GM18951 (cell line): ENCODE data around the gene LYVE1.

Experiments used
- POLR2A ChIP-seq: IDR thresholded peaks from 4 replicates; pipeline ENCODE4 v1.6.1; 2011; ENCODE audit warnings: mild to moderate bottlenecking; ENCODE audit not compliant: insufficient read length, insufficient read depth; ENCODE audit errors: extremely low read depth
- in situ Hi-C: fragments of 300-500 bp; cut with MboI; formaldehyde crosslinking; loops from one replicate; pipeline ENCODE4 v1.12.0; 2022; ENCODE audit warnings: low sequenced_read_pairs, mixed read lengths, inconsistent platforms; ENCODE audit not compliant: unreplicated experiment

LYVE1 gene

GRCh38 chr11:10518891-10519290, 49.6 kb downstream of the LYVE1 start:
- TF ChIP-seq POLR2A = no peak
- in situ Hi-C loops = no loop called here

DNA sequence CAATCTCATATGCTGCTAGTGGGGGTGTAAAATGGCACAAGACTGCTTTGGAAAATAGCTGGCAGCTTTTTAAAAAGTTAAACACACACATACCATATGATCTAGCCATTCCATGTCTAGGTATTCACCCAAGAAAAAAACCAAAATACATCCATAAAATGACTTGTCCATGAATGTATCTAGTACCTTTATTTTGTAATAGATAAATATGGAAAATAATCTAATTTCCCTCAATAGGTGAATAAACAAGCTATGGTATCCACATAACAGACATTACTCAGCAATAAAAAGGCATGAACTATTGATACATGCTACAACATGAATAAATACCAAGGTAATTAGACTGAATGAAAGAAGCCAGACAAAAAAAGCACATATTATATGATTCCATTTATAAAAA, 50.3 kb downstream of the LYVE1 start:
- TF ChIP-seq POLR2A = no peak
- in situ Hi-C loops = no loop called here

GRCh38 chr11:10515418-10515817, 53.0 kb downstream of the LYVE1 start:
- TF ChIP-seq POLR2A = no peak
- in situ Hi-C loops = no loop called here

- in situ Hi-C loops = no loop called here
- no peak for TF ChIP-seq POLR2A
These were observed 53.8 kb downstream of the LYVE1 start for GRCh38 chr11:10514709-10515108.

DNA sequence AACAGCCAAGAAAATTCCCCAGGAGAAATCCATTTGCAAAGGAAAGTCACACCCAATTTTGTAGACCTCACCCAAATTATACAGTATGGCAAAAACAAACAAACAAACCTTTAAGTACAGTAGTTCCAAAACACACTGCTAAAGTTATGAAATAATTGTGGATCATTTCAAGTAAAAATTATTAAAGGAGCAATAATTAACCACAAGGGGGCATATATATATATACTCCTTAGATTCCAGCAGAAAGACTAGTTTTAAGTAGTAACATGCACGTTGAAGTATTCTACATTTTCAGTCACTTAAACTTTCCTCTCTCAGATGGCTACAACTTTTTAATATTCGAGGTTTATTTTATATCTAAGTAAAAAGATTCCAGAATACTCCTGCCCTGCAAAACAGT, 54.3 kb downstream of the LYVE1 start:
- in situ Hi-C loops = no loop called here
- no peak for TF ChIP-seq POLR2A

DNA sequence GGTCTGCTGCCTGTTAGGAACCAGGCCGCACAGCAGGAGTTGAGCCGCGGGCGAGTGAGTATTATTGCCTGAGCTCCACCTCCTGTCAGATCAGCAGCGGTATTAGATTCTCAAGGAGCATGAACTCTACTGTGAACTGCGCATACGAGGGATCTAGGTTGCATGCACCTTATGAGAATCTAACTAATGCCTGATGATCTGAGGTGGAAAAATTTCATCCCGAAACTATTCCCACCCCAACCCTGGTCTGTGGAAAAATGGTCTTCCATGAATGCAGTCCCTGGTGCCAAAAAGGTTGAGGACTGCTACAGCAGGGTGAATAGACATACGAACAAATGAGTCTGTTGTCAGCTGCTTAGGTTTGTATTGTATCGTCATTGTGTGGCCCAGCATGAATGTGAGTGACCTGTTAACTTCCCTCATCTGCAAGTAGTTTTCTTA, 57.3 kb downstream of the LYVE1 start:
- in situ Hi-C loops = no loop called here
- TF ChIP-seq POLR2A = no peak
